ENCODE data around the gene PDZD4.

Gene PDZD4

DNA sequence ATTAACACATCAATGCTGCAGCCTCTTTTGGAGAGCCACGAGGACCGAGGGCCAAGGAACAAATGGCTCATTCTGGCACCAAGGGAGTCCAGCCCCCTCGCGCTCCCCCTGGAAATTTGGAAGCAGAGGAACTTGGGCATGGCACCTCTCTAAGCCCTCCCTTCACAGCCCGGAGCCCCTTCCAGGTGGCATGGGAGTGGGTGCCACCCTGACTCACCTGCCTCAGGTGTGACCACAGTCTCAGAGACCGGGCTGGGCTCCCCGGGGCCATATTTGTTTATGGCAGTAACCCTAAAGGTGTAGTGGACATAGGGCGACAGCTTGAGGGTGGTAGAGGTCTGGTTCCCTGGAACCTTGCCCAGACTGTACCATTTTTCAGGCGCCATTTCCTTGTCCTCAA, 36.8 kb upstream of the PDZD4 start:
- DNase-seq = no peak

DNA sequence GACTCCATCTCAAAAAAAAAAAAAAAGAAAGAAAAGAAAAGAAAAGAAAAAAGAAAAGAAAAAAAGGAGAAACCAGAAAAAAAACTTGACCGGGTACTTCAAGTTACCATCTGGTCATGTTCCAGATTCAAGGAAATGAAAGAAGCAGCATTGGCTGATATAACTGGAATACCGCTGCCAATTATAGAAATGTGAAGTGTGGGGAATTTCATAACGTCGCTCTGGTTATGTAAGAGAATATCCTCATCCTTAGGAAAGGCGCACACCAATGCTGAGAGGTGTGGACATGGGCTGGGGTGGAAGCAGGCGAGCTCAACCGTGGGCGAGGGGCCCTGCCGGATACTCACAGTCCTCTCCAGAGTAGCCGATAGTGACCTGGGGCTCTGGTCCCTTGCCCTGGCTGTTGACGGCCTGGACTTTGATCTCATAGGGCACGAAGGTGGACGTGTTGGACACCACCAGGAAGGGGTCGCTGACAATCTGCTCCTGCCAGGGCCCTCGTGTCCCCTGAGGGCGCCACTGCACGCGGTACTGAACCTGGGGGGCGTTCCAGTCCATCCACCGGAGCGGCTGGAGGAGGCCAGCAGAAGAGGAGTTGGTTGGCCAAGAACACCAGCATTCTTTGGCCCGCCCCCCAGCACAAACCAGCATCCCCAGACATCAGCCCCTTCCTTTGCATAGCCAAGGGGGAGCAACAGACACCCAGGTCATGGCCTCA, 36.1 kb upstream of the PDZD4 start:
- DNase-seq = no peak

DNA sequence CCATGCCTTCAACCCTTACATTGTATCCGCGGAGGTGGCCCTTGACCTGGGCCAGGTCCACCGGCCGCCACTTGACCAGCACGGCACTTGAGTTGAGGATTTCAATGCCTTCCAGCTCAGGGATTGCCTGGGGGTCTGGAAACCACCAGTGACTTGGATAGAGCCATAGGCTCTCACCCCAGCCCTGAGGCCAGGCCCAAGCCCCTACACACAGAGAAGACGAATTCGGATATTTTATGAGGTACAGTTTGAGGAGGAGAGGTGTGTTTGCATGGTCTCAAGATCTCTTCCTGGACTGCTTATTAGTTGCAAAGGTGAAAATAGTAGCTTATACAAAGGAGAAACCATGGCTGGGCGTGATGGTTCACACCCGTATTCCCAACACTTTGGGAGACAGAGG, 35.3 kb upstream of the PDZD4 start:
- no peak for DNase-seq

DNA sequence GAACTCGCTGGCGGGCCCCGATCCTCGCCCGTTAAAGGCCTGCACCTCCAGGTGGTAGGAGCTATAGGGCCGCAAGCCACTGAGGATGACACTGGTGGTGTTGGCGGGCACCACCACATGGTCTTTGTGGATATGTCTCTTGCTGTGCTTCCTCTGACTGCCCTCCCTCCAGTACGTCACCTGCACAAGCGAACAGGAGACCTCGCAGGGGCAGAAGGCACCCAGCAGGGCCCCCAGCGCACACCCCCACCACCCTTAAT, 34.9 kb upstream of the PDZD4 start:
- no peak for DNase-seq

DNA sequence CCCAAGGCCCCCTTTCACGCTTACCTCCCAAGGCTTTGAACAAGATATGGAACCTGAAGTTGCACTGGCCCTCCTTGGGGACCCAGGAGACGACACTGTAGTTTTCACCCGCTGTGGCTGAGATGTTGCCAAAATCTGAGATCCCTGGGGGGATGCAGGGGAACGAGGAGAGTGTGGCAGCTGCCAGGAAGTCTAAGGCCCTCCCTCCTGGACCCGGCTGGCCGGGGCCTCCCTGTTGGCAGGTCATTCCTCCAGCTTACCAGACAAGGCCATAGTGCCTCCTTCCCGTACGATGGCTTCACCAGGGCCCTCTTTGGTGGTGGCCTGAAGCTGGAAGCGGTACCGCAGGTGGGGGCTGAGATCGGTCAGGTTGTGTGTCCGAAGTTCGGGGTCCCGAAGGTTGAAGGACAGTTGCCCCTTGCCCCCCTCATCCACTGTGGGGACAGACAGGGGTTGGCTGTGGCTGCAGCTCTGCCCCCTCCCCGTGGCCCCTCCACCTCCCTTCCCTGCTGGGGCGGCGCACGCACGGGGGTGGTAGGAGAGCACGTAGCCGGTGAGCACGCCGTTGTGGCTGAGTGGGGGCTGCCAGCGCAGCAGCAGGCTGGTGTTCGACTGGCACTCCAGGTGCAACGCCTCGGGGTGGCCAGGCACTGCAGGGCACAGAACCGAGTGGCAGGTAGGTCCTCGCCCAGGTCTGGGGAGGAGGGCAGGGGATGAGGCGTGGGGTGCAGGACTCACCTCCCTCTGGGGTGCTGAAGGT, 34.4 kb upstream of the PDZD4 start:
- no peak for DNase-seq

DNA sequence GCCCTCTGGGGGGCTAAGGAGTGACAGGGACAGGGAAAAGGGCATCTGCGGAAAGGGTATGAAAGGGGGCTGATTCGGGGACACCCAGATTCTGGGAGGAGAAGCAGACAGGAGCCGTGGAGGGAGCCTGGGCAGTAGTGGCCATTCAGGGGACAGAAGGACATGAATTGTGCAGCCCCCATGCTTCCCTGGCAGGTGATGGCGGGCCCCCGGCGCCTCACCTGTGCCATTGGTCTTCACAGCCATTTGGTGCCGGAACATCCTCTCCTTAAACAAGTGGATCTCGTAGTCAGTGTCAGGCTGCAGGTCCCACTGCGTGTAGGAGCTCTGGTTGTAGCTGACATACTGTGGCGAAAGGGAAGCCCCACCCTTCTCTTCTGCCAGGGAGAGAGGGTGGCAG, 33.8 kb upstream of the PDZD4 start:
- DNase-seq = no peak

DNA sequence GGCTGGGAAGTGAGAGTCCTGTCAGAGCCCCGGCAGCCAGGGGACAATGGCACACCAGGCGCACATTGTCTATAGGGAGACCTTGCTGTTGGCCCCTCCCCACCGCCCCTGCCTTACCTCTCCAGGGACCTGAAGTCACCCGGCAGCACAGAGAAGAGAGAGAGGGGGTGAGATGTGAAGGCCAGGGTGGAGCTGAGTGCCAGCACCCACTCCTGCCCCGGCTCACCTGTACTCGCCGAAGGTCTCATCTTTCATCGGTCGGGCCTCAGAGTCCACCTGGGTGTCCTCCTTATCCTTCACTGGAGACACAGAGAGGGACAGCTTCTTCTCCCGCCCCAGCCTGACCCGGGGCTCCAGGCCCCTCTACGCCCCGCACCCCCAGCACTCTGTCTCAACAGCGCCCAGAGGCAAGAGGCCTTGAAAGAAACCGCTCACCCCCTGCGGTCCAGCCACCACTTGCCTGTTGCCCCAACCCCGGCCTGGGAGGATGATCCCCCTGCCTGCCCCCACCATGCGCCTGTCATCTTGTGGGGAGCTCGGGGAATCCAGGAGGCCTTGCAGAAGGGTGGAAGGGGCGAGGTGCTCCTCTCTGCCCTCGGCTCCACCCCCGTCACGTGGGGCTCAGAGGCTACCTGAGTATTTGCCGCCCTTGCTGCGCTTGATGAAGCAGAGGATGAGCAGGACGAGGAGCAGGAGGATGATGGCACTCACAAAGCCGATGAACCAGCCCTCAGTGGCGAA, 33.1 kb upstream of the PDZD4 start:
- no peak for DNase-seq

DNA sequence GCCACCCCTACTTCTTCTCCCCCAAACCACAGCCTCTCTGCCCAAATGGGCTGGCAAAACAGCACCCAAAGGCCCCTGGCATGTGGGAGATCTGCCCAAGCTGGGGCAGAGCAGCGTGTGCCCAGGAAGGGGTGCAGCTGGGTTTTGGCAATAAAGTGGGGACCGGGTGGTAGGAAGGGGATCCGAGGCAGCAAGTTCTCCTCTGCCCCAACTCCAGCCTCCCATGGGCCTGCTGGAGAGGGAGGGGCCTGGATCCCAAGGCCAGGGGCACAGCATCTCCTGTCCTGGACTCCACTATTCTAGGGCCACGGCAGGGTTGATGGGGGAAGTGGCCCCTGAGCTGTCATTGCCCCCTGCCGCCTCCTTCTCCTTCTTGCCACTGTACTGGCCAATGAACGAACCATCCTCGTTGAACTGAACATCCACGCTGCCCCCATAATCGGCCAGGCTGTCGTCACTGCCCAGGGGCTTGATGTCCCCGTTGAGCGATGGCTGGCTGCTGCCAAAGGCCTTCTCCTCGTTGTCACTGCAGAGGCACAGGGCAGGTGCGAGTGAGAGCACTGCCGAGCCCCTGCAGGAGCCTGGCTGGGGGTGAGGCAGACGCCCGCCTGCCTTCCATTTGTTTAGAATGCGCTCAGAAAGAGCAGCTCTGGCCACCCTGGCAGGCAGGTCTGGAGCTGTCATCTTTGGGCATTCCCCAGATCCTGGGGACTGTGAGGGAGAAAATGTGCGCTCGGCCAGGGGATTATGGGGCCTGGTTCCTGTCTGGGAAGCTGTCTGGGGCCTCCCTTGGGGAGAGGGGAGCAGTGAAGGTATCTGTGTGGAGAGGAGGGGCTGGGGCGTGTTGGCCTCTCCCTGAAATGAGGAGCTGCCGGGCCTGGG, 32.3 kb upstream of the PDZD4 start:
- no peak for DNase-seq

DNA sequence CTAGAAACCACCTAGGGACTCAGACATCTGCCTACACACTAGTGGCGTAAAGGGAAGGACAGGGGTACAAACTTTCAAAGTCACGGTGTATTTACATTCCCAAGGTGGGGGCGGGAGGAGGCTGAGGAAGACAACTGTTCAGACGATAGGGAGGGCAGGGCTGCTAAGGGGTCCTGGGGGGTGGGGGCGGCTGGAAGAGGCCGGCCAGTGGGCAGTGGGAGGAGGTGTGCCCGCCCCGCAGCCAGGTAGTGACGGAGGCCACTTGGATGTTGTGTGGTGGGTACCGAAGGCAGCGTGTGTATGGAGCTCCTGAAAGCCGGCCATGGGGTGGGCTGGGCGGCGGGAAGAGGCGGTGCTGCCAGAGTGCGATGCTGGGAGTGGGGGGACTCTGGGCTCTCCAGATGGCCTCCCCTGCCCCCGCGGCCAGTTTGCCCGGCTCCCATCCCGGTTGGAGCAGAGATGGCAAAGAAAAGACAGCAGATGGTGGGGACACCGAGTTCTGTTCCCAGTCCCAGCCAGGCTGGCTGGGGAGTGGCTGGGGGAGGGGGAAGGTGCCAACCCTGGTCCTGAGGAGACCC, 31.5 kb upstream of the PDZD4 start:
- no peak for DNase-seq

DNA sequence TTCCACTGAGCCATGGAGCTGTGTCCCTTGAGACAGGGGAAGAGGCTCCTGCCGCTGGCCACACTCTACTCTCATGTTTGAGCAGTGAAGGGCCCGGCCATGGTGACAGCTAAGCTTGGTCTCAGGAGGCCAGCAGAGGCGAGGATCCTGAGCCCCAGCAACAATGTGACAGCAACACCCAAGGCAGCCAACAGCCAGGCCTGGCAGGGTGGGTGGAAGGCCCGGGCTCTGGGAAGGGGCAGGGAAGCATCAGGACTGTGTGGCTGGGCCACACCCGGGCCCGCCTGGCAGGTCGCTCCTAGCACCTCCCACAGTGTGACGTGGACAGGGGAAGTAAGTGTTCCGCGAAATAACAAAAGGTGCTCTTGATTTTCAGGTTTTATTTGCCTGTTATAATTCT, 30.8 kb upstream of the PDZD4 start:
- no peak for DNase-seq

DNA sequence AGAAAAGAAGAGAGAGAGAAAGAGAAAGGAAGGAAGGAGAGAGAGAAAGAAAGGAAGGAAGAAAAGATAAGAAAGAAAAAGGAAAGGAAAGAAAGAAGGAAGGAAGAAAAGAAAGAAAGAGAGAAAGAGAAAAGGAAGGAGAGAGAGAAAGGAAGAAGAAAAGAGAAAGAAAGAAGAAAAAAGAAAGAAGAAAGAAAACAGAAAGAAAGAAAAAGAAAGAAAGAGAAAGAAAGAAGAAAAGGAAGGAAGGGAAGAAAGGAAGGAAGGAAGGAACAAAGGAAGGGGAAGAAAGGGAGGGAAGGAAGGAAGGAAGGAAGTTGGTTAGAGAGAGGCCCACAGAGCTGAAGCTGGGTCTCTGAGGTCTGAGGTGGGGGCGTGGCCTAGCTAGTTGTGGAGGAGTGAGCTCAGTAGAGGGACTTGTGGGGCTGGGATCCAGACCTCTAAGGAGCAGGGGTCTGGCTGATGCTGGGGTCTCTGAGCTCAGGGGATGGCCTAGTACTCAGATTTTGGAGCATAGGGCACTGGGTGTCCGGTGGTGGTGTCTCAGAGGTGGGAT, 27.1 kb upstream of the PDZD4 start:
- no peak for DNase-seq

DNA sequence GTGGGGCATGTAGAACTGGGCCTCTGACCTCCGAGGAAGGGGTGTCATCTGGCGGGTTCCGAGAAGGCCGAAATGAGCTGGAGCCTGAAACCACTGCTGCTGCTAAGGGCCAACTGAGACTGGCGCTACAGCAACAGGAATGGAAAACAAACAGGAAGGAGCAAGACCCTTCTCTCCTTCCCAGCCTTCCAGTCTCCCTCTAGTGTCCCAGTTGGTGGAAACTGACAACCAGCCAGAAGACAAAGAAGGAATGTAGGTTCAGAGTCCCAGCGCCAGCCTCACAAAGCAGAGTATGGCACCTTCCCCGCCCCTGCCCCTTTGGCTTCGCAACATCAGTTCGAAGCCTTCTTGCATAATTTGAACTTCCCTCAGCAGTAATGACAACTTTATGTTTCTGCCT, 24.4 kb upstream of the PDZD4 start:
- DNase-seq = no peak

DNA sequence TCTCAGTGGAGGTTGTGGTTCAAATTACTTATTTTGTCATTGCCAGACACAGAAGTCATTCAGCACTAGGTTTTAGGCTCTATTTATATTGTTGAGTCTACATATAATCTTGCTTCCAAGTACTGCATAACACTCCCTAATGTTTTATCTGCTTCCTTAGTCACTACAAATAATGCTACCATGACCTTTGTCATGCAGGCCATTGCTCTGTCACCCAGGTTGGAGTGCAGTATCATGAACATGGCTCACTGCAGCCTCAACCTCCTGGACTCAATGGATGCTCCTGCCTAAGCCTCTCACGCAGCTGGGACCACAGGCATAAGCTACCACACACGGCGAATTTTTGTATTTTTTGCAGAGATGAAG, 23.5 kb upstream of the PDZD4 start:
- no peak for DNase-seq

DNA sequence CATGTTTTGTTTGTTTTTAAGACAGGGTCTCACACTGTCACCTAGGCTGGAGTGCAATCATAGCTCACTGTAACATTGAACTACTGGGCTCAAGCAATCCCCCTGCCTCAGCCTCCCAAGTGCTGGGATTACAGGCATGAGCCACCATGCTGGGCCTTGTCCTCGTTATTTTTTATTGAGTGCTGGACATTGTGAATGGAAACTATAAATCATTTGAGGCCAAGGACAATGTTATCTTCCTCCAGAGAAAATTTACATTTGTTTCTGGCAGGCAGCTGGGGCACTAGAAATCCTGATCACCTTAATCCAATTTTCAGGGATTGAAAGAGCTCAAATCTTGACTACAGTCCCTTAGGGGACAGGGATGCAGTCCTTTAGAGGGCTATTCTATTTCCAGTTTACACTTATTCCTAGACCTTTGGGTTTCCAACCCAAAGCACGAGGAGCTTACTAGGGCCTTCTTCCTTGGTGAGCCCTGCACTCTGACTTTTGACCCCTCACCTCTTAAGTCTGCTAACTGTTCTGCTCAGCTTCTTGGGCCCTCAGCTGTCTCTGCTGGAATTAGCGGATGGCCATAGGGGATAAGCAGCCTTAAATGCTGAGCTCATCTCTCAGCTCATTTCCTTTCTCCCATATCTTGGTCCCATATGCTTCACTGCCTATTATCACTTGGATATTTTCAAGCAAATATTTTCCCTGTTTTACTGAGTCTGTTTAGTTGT, 23.0 kb upstream of the PDZD4 start:
- DNase-seq = no peak

DNA sequence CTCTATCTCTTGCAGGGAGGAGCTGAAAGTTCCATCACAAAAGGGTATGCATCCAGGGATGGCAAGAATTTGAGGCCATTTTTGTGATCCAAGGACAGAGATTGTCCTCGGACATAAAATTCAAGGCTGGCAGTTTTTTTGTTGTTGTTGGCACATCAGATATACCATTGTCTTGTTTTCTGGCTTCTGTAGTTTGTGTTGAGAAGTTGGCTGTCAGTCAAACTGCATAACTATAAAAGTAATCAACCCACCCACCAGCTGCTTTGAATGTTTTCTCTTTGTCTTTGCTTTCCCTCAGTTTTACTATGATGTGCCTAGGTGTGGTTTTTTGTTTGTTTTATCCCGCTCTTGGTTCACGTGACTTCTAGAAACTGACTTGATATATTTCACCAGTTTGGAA, 21.6 kb upstream of the PDZD4 start:
- DNase-seq = no peak

DNA sequence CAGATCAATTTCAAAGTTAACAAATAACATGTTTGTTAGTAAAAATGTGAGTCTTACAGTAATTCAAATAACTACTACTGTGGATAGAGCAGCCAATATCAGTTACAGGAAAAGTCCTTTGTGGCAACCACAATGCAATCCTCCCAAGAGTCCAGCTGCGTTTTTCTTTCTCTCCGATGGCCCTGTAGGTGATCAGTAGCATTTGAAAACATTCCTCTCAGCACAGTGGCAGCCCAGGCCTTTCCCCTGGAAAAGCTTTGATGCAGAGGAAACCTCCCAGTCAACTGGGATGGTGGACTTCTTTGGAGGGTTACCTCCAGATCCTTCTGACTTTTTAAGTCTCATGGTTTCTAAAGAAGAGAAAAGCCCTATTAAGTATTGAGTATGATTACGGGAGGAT, 18.0 kb upstream of the PDZD4 start:
- DNase-seq = no peak

DNA sequence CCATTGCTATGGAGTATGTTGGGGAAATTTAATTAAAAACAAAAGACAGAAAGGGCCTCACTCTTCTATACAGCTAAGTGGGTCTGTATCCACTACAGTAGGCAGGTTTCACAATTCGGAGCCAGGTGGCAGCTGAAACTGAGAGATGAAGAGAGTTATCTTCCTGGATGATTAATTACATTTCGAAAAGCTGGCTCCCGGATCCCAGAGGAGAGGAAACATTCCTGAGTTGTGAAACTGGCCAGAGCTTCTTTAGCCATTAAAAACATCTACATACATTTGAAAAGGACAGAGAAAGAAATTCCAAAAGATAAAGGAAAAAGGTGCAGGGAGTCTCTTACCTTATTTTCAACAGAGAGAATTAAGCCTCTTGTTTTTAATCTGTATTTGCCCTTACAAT, 15.5 kb upstream of the PDZD4 start:
- DNase-seq = peak in 1 of 3 experiments; percentile 9

DNA sequence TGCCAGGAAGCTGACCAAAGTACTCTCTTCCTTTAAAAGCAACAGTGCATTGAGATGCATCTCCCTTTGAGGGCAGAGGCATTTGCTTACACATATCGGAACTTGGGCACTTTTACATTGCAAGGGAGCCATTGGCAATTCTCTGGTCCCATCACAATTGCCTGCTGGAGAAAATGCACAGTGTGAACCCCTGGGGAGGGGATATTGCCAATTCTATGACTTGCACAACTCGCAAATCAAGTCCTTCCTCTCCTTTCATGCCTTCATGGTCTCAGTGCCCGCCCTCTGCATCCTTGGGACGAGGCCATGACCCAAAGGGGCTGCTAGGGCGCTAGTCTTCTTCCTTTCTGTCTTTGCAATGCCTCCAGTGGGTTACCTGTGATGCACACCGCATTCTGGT, 14.9 kb upstream of the PDZD4 start:
- DNase-seq = no peak

DNA sequence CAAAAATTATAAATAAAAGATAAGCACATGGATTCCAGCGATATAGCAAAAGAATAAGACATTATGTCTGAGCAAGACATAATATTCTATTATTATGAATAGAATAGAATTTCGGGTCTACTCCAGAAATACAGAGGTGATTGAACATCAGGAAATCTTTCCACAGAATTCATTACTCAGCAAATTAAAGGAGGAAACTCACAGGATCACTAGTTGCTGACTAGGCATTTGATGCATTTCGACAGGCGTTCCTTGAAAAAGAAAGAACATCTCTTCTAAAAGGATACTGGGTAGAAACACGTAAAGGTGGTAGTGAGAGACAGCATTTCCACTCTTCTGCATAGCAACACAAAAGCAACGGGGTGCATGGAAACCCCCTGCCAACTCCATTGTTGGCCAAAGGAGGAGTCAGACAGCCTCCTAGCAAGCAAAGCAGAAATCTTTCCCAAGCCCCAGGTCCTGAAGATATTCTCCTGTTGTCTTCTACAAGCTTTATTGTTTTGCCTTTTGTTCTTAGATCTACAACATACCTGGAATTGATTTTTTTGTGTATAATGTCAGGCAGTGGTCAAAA, 14.3 kb upstream of the PDZD4 start:
- peak in 1 of 3 experiments; percentile 10 for DNase-seq

DNA sequence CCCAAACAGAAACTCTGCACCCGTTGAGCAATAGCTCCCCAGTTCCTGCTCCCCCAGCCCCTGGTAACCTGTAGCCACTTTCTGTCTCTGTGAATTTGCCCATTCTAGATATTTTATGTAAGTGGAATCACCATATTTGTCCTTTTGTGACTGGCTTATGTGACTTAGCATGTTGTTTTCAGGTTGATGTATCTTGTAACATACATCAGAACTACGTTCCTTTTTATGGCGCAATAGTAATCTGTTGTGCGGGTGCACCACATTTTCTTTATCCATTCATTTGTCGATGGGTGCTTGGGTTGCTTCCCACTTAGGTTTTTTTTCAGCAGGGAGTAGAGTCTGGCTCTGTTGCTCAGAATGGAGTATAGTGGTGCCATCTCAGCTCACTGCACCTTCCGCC, 6.6 kb upstream of the PDZD4 start:
- DNase-seq = no peak

DNA sequence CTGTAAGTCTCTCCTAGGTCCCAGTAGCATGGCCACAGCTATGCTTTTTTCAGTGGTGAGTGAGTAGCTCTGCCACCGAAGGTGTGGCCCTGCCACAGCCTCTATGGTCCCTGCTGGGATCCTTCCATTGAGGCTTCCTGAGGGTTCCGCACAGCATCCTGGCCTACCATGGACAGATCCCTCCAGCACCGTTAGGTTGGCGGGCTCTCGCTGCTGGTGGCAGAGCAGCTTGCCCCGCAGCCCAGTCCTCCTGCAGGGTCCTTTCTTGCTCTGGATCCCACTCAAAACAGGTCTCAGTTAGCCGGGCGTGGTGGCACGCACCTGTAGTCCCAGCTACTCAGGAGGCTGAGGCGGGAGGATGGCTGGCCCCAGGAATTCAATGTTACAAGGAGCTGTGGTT, 2.4 kb upstream of the PDZD4 start:
- no peak for DNase-seq

Measured in NCI-H1417 (cell line).